Stomach (tissue), 9 donors: ENCODE measurements around the gene MYMX. TPM values are rescaled to one million over a fixed set of nuclear protein-coding genes. Genes with fewer than 3 reads are reported as not detected.
A peak's percentile ranks its signal among the peaks of the same experiment; 100 is the strongest.

ENCODE experiments used
- DNase-seq, 2 donors: peaks; one replicate each; pipeline versions ENCODE4 v3.0.0 to v3.0.0-alpha.2; 2013 to 2019
- H3K27ac ChIP-seq, 5 donors: fragments of 200-600 bp in 4 of 5; sonication (generic) in 4 of 5; one replicate each; pipeline ENCODE4 v1.5.1; 2013 to 2019; ENCODE audit warnings: mild to moderate bottlenecking in 1 of 5, moderate library complexity in 1 of 5
- H3K27me3 ChIP-seq, 3 donors: fragments of 200-600 bp; sonication (generic); one replicate each; pipeline ENCODE4 v1.5.1; 2017 to 2019; ENCODE audit warnings: mixed run types in 1 of 3
- H3K36me3 ChIP-seq, 4 donors: fragments of 200-600 bp; sonication (generic); 1 replicate in 3 of 4; 2 replicates in 1 of 4; pipeline ENCODE4 v1.5.1; 2016 to 2019
- H3K4me1 ChIP-seq, 4 donors: fragments of 200-600 bp; sonication (generic); one replicate each; pipeline ENCODE4 v1.5.1; 2016 to 2019
- H3K4me3 ChIP-seq, 4 donors: fragments of 200-600 bp; sonication (generic) in 3 of 4; one replicate each; pipeline ENCODE4 v1.5.1; 2016 to 2019; ENCODE audit warnings: mild to moderate bottlenecking in 1 of 4
- H3K9me3 ChIP-seq, 4 donors: fragments of 200-600 bp; sonication (generic); one replicate each; pipeline ENCODE4 v1.5.1; 2016 to 2019
- EP300 ChIP-seq: sonication (generic); formaldehyde crosslinking; IDR thresholded peaks from one replicate; pipeline ENCODE4 v1.6.1; 2017; ENCODE audit warnings: antibody characterized with exemption
- POLR2A ChIP-seq, 4 donors: fragments of 450-650 bp; IDR thresholded peaks; one replicate each; pipeline ENCODE4 v1.6.1; 2016; ENCODE audit warnings: antibody characterized with exemption in 4 of 4, control low read depth in 2 of 4, mild to moderate bottlenecking in 1 of 4, moderate library complexity in 1 of 4
- POLR2AphosphoS5 ChIP-seq, 3 donors: sonication (generic); formaldehyde crosslinking; IDR thresholded peaks; one replicate each; pipeline ENCODE4 v1.6.1; 2016; ENCODE audit warnings: antibody characterized with exemption in 3 of 3
- WGBS, 5 donors: extraction: QIAGEN DNeasy Blood & Tissue Kit in 3 of 5; methylation state at CpG; one replicate each; pipeline versions ENCODE4 v1.1.5 to v1.1.7; 2013 to 2018; 5-methylcytosine and 5-hydroxymethylcytosine counted together
- intact Hi-C: fragments of 100-400 bp; cut with DNase I; formaldehyde crosslinking; loops from one replicate; pipeline ENCODE4 v1.15.1; 2023; ENCODE audit warnings: low total_unique reads
- polyA plus RNA-seq, 3 donors: library from polyadenylated mRNA; stranded (reverse); fragments of 200-250 nt; gene quantifications; one replicate each; pipeline ENCODE4 v1.2.3, GENCODE V29; 2013
- total RNA-seq, 5 donors: library from RNA; depleted of rRNA; stranded (reverse); fragments of >200 nt; gene quantifications; one replicate each; pipeline versions ENCODE4 v1.1.0 to v1.2.3, GENCODE V29; 2014 to 2016
- TF ChIP-seq, protein P1 (sequence below), 7 experiments: fragments of 450-650 bp in 4 of 7; fragments of 200-600 bp in 3 of 7; sonication (generic) in 3 of 7; IDR thresholded peaks; one replicate each; pipeline ENCODE4 v1.5.1; 2016 to 2019; ENCODE audit warnings: antibody characterized with exemption in 7 of 7, control low read depth in 2 of 7, mild to moderate bottlenecking in 1 of 7
- donor health status: healthy with polysubstance abuse.
- donor health status: Bipolar disorder and iron deficiency.
- donor health status: healthy.

MYMX gene
- total and polyA plus RNA-seq, 8 donors = 0.95 to 3.4 TPM; not detected in 6

DNA sequence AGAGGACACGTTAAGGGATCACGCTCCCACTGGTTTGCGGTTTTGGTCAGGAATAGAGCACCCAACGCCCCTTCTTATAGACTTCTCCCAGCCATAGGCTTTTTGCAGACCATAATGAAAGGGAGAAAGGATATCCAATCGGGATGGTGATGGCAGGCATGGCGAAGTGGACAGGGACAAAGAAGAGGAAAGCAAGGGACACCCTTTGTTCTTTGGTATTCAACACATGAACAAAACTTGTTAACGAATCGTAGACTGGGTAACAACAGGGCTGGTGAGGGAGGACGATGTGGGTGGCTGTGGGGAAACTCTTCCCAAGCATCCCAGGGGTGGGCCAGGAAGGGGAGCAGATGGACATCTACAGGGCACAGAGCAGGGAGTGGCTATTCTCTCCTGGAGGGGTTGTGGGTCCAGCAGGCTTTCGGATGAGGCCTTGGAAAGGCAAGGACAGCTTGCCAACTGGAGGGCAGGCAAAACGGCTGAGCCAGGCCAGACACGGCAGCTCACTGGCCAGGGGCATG is 28.7 kb downstream of the MYMX start:
- peak overlapping the region; percentile 94 to 99 (median 98) for H3K27ac ChIP-seq
- no peak for DNase-seq
- 64 to 71% (median 69%) methylated on average over 12 of the region's 12 CpGs for whole genome bisulfite sequencing, 5 donors
- peaks cover 16 to 20% (median 19%) of the 10 kb centered on the region in 4 donors for H3K36me3 ChIP-seq
- no peaks in the 10 kb centered on the region for H3K9me3 ChIP-seq
- H3K4me3 ChIP-seq = peak overlapping the region; percentile 70 to 99 (median 92)
- H3K27me3 ChIP-seq = no peaks in the 10 kb centered on the region
- H3K4me1 ChIP-seq = peaks cover 26 to 38% (median 33%) of the 10 kb centered on the region in 4 donors
- intact Hi-C loops = no loop called here
- TF ChIP-seq, protein P1, sequence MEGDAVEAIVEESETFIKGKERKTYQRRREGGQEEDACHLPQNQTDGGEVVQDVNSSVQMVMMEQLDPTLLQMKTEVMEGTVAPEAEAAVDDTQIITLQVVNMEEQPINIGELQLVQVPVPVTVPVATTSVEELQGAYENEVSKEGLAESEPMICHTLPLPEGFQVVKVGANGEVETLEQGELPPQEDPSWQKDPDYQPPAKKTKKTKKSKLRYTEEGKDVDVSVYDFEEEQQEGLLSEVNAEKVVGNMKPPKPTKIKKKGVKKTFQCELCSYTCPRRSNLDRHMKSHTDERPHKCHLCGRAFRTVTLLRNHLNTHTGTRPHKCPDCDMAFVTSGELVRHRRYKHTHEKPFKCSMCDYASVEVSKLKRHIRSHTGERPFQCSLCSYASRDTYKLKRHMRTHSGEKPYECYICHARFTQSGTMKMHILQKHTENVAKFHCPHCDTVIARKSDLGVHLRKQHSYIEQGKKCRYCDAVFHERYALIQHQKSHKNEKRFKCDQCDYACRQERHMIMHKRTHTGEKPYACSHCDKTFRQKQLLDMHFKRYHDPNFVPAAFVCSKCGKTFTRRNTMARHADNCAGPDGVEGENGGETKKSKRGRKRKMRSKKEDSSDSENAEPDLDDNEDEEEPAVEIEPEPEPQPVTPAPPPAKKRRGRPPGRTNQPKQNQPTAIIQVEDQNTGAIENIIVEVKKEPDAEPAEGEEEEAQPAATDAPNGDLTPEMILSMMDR (IDR thresholded peaks at IDR 0.05) = no peak
- TF ChIP-seq POLR2A (IDR thresholded peaks at IDR 0.05) = no peak
- TF ChIP-seq EP300 = no peak
- no peak for TF ChIP-seq POLR2AphosphoS5 (IDR thresholded peaks at IDR 0.05)

DNA sequence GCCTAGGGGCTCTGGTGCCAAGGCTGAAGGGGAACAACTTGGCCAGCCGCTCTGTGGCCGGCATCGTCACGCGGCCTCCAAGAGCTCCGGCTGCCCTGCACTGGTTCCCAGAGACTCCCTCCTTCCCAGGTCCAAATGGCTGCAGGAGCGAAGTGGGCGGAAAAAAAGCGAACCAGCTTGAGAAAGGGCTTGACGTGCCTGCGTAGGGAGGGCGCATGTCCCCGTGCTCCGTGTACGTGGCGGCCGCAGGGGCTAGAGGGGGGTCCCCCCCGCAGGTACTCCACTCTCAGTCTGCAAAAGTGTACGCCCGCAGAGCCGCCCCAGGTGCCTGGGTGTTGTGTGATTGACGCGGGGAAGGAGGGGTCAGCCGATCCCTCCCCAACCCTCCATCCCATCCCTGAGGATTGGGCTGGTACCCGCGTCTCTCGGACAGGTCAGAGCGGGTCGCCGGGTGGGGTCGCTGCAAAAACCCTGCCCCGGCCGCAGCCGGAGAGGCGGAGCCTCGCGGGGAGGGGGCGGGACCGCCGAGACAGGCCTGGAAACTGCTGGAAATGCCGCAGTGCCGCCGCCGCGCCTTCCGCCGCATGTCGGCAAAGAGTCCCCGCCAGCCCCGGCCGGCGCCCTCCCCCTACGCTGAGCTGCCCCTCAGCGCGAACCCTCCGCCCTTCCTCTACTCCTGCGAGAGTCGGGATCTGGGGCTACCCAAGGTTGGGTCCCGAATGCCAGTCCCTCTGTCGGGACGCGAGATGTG is 29.4 kb downstream of the MYMX start:
- peak; percentile 90 to 97 for DNase-seq
- Histone ChIP-seq H3K27me3 (no peaks in the 10 kb centered on the region), H3K4me1 (peaks cover 26 to 44% (median 37%) of the 10 kb centered on the region in 4 donors), H3K27ac (peak overlapping the region; percentile 94 to 99 (median 98)), H3K4me3 (peak overlapping the region; percentile 70 to 99 (median 92)), H3K36me3 (peaks cover 23 to 27% (median 26%) of the 10 kb centered on the region in 4 donors), H3K9me3 (no peaks in the 10 kb centered on the region)
- WGBS, 5 donors = 0 to 1% (median 1%) methylated on average over 38 to 62 of the region's 62 CpGs
- intact Hi-C loops = no loop called here
- TF ChIP-seq POLR2A (IDR thresholded peaks at IDR 0.05) (no peak), EP300 (no peak), POLR2AphosphoS5 (IDR thresholded peaks at IDR 0.05) (peak; percentile 31 to 76 (median 62))
- TF ChIP-seq, protein P1 (IDR thresholded peaks at IDR 0.05) = peak in 1 of 7 experiments; percentile 13

DNA sequence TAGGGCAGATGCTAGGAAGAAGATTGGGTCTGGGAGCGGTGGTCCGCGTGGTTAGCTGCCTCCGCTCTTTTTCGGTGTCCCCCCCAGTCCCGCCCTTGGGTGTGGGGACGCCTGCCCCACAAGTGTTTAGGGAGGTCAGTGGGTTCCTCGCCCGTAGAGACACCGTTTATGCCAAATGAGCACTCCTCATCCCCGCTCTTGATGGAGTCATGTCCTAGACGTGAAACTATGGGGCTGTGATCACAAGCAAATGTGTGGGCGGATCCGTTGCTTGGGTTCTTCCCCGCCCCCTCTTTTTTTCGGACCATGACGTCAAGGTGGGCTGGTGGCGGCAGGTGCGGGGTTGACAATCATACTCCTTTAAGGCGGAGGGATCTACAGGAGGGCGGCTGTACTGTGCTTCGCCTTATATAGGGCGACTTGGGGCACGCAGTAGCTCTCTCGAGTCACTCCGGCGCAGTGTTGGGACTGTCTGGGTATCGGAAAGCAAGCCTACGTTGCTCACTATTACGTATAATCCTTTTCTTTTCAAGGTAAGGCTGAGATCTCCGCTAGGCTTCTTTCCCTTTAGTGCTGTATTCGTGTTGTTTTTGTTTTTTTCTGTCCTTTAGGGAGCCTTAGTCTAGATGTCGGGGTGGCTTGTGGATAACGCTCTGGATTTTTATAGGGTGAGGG is 30.1 kb downstream of the MYMX start, which contains the start of gene HSP90AB1:
Gene HSP90AB1 (plus strand): TSS at position 439 of the 675 bp plus-strand sequence. CDS start 1,529 bp downstream, outside the sequence.
- H3K27ac ChIP-seq = peak within 1 kb of the TSS; percentile 94 to 99 (median 98)
- peaks cover 28 to 49% (median 41%) of the 10 kb centered on the region in 4 donors for H3K4me1 ChIP-seq
- no peaks in the 10 kb centered on the region for H3K9me3 ChIP-seq
- DNase-seq = peak; percentile 98
- H3K27me3 ChIP-seq = no peaks in the 10 kb centered on the region
- H3K36me3 ChIP-seq = peaks cover 30 to 34% (median 33%) of the 10 kb centered on the region in 4 donors
- TF ChIP-seq, protein P1 (IDR thresholded peaks at IDR 0.05) = no peak
- TF ChIP-seq POLR2A (IDR thresholded peaks at IDR 0.05) (peak in 2 of 4 donors; percentile 90 to 98), POLR2AphosphoS5 (IDR thresholded peaks at IDR 0.05) (peak; percentile 97 to 100 (median 100)), EP300 (no peak)
- 0% methylated on average over 30 to 34 of the region's 34 CpGs for WGBS, 5 donors
- intact Hi-C loops = no loop called here
- H3K4me3 ChIP-seq = peak within 1 kb of the TSS; percentile 70 to 99 (median 92)
